ENCODE results near the gene ZNF829.

DNA sequence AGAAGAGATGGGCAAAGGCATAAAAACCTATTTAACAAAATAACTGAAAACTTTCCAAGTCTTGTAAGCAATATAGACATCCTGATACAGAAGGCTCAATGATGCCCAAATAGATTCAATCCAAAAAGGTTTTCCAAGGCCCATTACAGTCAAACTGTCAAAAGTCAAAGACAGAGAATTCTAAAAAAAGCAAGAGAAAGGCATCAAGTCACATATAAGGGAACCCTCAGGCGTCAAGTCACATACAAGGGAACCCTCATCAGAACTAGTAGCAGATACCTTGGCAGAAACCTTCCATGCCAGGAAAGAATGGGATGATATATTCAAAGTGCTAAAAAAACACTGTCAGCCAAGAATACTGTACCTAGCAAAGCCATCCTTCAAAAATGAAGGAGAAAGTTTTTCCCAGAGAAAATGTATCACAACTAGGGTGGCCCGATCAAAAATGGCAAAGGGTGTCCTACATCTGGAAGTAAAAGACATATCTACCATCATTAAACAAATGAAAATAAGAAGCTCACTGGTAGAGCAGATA, 21.2 kb downstream of the ZNF829 start:
- TF ChIP-seq POLR2AphosphoS5 (IDR thresholded peaks at IDR 0.05; ENCODE audit: low read depth, low read length), result no peak
- TF ChIP-seq POLR2A (IDR thresholded peaks at IDR 0.05; ENCODE audit: low read depth, low read length), result no peak
- no peak for TF ChIP-seq TAF1 (IDR thresholded peaks at IDR 0.05; ENCODE audit: borderline replicate concordance, low read depth, low read length)

Measured in GM12892 (cell line).